GM23338 (cell line): ENCODE measurements around the gene KCNIP2. TPM values are rescaled to one million over a fixed set of nuclear protein-coding genes. Genes with fewer than 3 reads are reported as not detected.
"Not testable (repeated sequence)": the region's sequence is repeated elsewhere in the genome, so short reads cannot be mapped to it uniquely, and the experiment has no call there.

ENCODE experiments used
- ATAC-seq: fragments of 200-7000 bp; cut with Tn5 transposase; 3 replicates; pipeline ENCODE4 v1.9.1; 2020
- DNase-seq: peaks from one replicate; pipeline ENCODE4 v3.0.0-alpha.2; 2015; ENCODE audit warnings: low spot score
- H2AFZ ChIP-seq: fragments of 200-600 bp; sonication (generic); 2 replicates; pipeline ENCODE4 v1.8.0; 2016; ENCODE audit warnings: antibody characterized with exemption, mild to moderate bottlenecking, moderate library complexity
- H3F3A ChIP-seq: fragments of 200-600 bp; sonication (generic); replicated peaks from 2 replicates; pipeline ENCODE4 v1.8.0; 2017; ENCODE audit warnings: antibody characterized with exemption, mixed run types, low read depth
- H3K27ac ChIP-seq: fragments of 200-600 bp; sonication (generic); 2 replicates; pipeline ENCODE4 v1.6.1; 2016; ENCODE audit warnings: low read depth
- H3K27me3 ChIP-seq: fragments of 200-600 bp; sonication (generic); 2 replicates; pipeline ENCODE4 v1.8.0; 2016; ENCODE audit warnings: mild to moderate bottlenecking, mixed run types, moderate library complexity; ENCODE audit not compliant: insufficient read depth
- H3K36me3 ChIP-seq: fragments of 200-600 bp; sonication (generic); 2 replicates; pipeline ENCODE4 v1.8.0; 2016; ENCODE audit warnings: mild to moderate bottlenecking; ENCODE audit not compliant: insufficient read depth
- H3K4me1 ChIP-seq: fragments of 200-600 bp; sonication (generic); 2 replicates; pipeline ENCODE4 v1.8.0; 2016; ENCODE audit warnings: mild to moderate bottlenecking, moderate library complexity; ENCODE audit not compliant: insufficient read depth
- H3K4me2 ChIP-seq: fragments of 200-600 bp; sonication (generic); 2 replicates; pipeline ENCODE4 v1.7.1; 2017; ENCODE audit warnings: mixed run types
- H3K4me3 ChIP-seq: fragments of 200-600 bp; sonication (generic); 2 replicates; pipeline ENCODE4 v1.6.1; 2016; ENCODE audit warnings: mixed run types
- H3K79me2 ChIP-seq: fragments of 200-600 bp; sonication (generic); replicated peaks from 2 replicates; pipeline ENCODE4 v1.8.0; 2017; ENCODE audit warnings: mild to moderate bottlenecking; ENCODE audit not compliant: insufficient read depth
- H3K9me2 ChIP-seq: fragments of 200-600 bp; sonication (generic); 2 replicates; pipeline ENCODE4 v1.8.0; 2017; ENCODE audit not compliant: insufficient read depth
- H4K20me1 ChIP-seq: fragments of 200-600 bp; sonication (generic); replicated peaks from 2 replicates; pipeline ENCODE4 v1.8.0; 2017; ENCODE audit warnings: mild to moderate bottlenecking; ENCODE audit not compliant: insufficient read depth
- H3K27ac Mint-ChIP-seq: 2 replicates; pipeline ENCODE4 v1.8.0; 2020; ENCODE audit warnings: inconsistent platforms, mild to moderate bottlenecking, moderate library complexity, mixed read lengths
- H3K27me3 Mint-ChIP-seq: 3 replicates; pipeline ENCODE4 v1.8.0; 2022; ENCODE audit warnings: low read depth, mild to moderate bottlenecking, moderate library complexity, mixed read lengths, inconsistent platforms; ENCODE audit not compliant: insufficient read depth, poor library complexity
- H3K36me3 Mint-ChIP-seq: 3 replicates; pipeline ENCODE4 v1.8.0; 2021; ENCODE audit warnings: low read depth, mild to moderate bottlenecking, inconsistent platforms, moderate library complexity, mixed read lengths
- H3K4me1 Mint-ChIP-seq: 3 replicates; pipeline ENCODE4 v1.8.0; 2020; ENCODE audit warnings: mild to moderate bottlenecking, inconsistent platforms, mixed read lengths
- H3K4me3 Mint-ChIP-seq: 3 replicates; pipeline ENCODE4 v1.8.0; 2021; ENCODE audit warnings: moderate library complexity, mild to moderate bottlenecking, inconsistent platforms, mixed read lengths
- H3K9me3 Mint-ChIP-seq: 3 replicates; pipeline ENCODE4 v1.8.0; 2020; ENCODE audit warnings: moderate library complexity, mild to moderate bottlenecking, inconsistent platforms, mixed read lengths
- CTCF ChIP-seq, 2 experiments: fragments of 200-600 bp in 1 of 2; sonication (generic) in 1 of 2; conservative IDR thresholded peaks; 2 replicates each; pipeline versions ENCODE4 v1.5.1 to v1.6.1; 2016 to 2017; ENCODE audit warnings: antibody characterized with exemption in 2 of 2, low read depth in 2 of 2, mild to moderate bottlenecking in 2 of 2, moderate library complexity in 1 of 2
- NANOG ChIP-seq: IDR thresholded peaks from 2 replicates; pipeline ENCODE4 v1.6.1; 2016; ENCODE audit warnings: antibody characterized with exemption, borderline replicate concordance
- STAT1 ChIP-seq: IDR thresholded peaks from one replicate; pipeline ENCODE4 v1.6.1; 2016; ENCODE audit warnings: antibody characterized with exemption; ENCODE audit not compliant: unreplicated experiment
- polyA plus RNA-seq: library from polyadenylated mRNA; unstranded; fragments of >200 nt; fragmentation: Nextera tagmentation; extraction: Ambion mirVana; gene quantifications from 2 replicates; pipeline ENCODE4 v1.2.1, GENCODE V29; 2016
- total RNA-seq: library from RNA; depleted of rRNA; stranded (reverse); fragments of >200 nt; shearing (Covaris generic); gene quantifications from 2 replicates; pipeline ENCODE4 v1.2.3, GENCODE V29; 2014
- TF ChIP-seq, protein P1 (sequence below): fragments of 250-450 bp; sonication (Bioruptor Pico); IDR thresholded peaks from 2 replicates; pipeline ENCODE4 v1.5.0; 2020; ENCODE audit warnings: mild to moderate bottlenecking, moderate library complexity
- TF ChIP-seq, protein P2 (sequence below): IDR thresholded peaks from 2 replicates; pipeline ENCODE4 v1.6.1; 2016; ENCODE audit warnings: antibody characterized with exemption

Gene KCNIP2
- total and polyA plus RNA-seq, 2 experiments from 2014 or later, result 2.2 to 2.6 TPM

DNA sequence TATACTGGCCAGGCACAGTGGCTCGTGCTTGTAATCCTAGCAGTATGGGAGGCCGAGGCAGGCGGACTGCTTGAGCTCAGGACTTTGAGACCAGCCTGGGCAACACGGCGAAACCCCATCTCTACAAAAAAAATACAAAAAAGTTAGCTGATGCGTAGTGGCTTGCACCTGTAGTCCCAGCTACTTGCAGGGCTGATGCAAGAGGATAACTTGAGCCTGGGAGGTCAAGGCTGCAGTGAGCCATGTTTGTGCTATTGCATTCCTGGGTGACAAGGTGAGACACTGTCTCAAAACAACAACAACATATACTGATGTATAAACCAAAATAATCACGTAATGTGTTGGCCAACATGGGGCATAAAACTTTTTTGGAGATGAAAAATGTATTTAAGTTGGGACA, 53.9 kb downstream of the KCNIP2 start:
- Histone ChIP-seq H2AFZ (no peak overlapping the region), H3K27me3 (no peaks in the 10 kb centered on the region), H3F3A (peaks cover 7% of the 10 kb centered on the region), H3K4me2 (no peak overlapping the region), H4K20me1 (peaks cover 23% of the 10 kb centered on the region), H3K36me3 (peaks cover 68% of the 10 kb centered on the region), H3K27ac (peak overlapping the region; percentile 63; the same call in 1 of the 2 replicates), H3K9me2 (no peaks in the 10 kb centered on the region), H3K4me1 (no peaks in the 10 kb centered on the region), H3K79me2 (peaks cover 10% of the 10 kb centered on the region), H3K4me3 (no peak overlapping the region)
- Mint-ChIP-seq H3K4me3 (no peak overlapping the region), H3K27me3 (peaks cover 4% of the 10 kb centered on the region), H3K4me1 (no peaks in the 10 kb centered on the region; the same call in 2 of the 3 replicates), H3K9me3 (no peaks in the 10 kb centered on the region), H3K36me3 (peaks cover 80% of the 10 kb centered on the region), H3K27ac (peak overlapping the region; percentile 78)
- TF ChIP-seq CTCF (conservative IDR thresholded peaks at IDR 0.05; ENCODE audit: low read depth in 2 of 2) (no peak), NANOG (no peak), STAT1 (no peak)
- TF ChIP-seq, protein P1, sequence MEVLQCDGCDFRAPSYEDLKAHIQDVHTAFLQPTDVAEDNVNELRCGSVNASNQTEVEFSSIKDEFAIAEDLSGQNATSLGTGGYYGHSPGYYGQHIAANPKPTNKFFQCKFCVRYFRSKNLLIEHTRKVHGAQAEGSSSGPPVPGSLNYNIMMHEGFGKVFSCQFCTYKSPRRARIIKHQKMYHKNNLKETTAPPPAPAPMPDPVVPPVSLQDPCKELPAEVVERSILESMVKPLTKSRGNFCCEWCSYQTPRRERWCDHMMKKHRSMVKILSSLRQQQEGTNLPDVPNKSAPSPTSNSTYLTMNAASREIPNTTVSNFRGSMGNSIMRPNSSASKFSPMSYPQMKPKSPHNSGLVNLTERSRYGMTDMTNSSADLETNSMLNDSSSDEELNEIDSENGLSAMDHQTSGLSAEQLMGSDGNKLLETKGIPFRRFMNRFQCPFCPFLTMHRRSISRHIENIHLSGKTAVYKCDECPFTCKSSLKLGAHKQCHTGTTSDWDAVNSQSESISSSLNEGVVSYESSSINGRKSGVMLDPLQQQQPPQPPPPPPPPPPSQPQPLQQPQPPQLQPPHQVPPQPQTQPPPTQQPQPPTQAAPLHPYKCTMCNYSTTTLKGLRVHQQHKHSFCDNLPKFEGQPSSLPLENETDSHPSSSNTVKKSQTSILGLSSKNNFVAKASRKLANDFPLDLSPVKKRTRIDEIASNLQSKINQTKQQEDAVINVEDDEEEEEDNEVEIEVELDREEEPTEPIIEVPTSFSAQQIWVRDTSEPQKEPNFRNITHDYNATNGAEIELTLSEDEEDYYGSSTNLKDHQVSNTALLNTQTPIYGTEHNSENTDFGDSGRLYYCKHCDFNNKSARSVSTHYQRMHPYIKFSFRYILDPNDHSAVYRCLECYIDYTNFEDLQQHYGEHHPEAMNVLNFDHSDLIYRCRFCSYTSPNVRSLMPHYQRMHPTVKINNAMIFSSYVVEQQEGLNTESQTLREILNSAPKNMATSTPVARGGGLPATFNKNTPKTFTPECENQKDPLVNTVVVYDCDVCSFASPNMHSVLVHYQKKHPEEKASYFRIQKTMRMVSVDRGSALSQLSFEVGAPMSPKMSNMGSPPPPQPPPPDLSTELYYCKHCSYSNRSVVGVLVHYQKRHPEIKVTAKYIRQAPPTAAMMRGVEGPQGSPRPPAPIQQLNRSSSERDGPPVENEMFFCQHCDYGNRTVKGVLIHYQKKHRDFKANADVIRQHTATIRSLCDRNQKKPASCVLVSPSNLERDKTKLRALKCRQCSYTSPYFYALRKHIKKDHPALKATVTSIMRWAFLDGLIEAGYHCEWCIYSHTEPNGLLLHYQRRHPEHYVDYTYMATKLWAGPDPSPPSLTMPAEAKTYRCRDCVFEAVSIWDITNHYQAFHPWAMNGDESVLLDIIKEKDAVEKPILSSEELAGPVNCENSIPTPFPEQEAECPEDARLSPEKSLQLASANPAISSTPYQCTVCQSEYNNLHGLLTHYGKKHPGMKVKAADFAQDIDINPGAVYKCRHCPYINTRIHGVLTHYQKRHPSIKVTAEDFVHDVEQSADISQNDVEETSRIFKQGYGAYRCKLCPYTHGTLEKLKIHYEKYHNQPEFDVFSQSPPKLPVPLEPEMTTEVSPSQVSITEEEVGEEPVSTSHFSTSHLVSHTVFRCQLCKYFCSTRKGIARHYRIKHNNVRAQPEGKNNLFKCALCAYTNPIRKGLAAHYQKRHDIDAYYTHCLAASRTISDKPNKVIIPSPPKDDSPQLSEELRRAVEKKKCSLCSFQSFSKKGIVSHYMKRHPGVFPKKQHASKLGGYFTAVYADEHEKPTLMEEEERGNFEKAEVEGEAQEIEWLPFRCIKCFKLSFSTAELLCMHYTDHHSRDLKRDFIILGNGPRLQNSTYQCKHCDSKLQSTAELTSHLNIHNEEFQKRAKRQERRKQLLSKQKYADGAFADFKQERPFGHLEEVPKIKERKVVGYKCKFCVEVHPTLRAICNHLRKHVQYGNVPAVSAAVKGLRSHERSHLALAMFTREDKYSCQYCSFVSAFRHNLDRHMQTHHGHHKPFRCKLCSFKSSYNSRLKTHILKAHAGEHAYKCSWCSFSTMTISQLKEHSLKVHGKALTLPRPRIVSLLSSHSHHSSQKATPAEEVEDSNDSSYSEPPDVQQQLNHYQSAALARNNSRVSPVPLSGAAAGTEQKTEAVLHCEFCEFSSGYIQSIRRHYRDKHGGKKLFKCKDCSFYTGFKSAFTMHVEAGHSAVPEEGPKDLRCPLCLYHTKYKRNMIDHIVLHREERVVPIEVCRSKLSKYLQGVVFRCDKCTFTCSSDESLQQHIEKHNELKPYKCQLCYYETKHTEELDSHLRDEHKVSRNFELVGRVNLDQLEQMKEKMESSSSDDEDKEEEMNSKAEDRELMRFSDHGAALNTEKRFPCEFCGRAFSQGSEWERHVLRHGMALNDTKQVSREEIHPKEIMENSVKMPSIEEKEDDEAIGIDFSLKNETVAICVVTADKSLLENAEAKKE (CRISPR knock-in tag), result no peak
- TF ChIP-seq, protein P2, sequence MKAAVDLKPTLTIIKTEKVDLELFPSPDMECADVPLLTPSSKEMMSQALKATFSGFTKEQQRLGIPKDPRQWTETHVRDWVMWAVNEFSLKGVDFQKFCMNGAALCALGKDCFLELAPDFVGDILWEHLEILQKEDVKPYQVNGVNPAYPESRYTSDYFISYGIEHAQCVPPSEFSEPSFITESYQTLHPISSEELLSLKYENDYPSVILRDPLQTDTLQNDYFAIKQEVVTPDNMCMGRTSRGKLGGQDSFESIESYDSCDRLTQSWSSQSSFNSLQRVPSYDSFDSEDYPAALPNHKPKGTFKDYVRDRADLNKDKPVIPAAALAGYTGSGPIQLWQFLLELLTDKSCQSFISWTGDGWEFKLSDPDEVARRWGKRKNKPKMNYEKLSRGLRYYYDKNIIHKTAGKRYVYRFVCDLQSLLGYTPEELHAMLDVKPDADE, result no peak
- no peak for ATAC-seq
- no peak for DNase-seq

DNA sequence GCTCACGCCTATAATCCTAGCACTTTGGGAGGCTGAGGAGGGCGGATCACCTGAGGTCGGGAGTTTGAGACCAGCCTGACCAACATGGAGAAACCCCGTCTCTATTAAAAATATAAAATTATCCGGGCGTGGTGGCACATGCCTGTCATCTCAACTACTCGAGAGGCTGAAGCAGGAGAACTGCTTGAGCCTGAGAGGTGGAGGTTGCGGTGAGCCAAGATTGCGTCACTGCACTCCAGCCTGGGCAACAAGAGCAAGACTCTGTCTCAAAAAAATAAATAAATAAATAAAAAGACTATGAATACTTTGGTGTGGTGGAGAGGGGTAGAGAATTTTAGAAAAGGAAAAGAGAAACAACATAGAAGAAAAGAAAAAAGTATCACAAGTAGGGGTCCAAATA, 54.4 kb downstream of the KCNIP2 start:
- not testable (repeated sequence) for H3K4me3 ChIP-seq, H3K9me3 Mint-ChIP-seq, DNase-seq, H3K4me2 ChIP-seq, H3K4me1 ChIP-seq, H3K4me1 Mint-ChIP-seq, H3K4me3 Mint-ChIP-seq, ATAC-seq, H3K9me2 ChIP-seq, H3K27me3 ChIP-seq, H2AFZ ChIP-seq, H3K27me3 Mint-ChIP-seq
- H3K36me3 ChIP-seq, result peaks cover 65% of the 10 kb centered on the region
- peaks cover 26% of the 10 kb centered on the region for H4K20me1 ChIP-seq
- Mint-ChIP-seq H3K36me3 (peaks cover 76% of the 10 kb centered on the region), H3K27ac (peak overlapping the region; percentile 78; the same call in 1 of the 2 replicates)
- peaks cover 11% of the 10 kb centered on the region for H3F3A ChIP-seq
- peaks cover 10% of the 10 kb centered on the region for H3K79me2 ChIP-seq
- peak overlapping the region; percentile 63; the same call in 1 of the 2 replicates for H3K27ac ChIP-seq
